ENCODE measurements around the gene ADAD1.

Gene ADAD1

DNA sequence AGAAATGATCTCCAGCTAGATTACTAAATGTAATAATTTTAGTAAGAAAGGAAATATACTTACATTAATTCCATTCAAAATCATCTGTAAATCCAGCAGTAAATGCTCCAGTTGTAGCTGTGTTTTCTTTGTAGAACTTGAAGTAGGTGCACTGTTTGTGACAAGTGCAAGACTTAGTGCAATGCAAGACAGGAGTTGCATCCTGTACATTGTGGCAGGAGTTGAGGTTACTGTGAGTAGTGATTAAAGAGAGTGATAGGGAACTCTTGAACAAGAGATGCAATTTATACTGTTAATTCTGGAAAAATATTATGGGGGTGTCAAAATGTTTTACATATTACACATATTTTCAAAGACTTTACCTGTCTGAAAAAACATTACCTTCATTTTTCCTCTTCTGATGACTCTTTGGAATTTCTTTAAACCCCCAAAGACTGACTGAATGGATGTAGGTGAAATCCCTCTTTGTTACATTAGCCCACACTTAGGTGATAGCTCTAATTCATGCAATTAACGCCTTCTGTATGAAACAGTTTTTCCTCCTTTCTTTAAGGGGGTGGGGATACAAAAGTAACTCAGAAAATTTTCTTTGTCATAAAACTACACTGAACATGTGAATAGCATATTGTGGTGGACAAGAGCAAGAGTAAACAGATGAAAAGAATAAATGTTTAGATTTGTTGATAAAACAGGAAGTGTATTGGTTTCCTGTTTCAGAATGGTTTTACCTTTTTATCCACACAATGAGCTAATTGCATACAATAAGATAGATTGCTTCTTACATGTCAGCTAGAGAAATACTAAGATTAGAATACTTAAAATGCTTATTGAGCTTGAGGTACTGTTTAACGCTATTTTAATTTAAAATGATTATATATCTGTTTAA, 77.7 kb downstream of the ADAD1 start, which contains the start of gene IL2:
Gene IL2 (minus strand): TSS at position 495 of the 886 bp plus-strand sequence. CDS start 285 bp downstream, at position 210.
- DNase-seq (ENCODE audit: low read depth), result no peak

DNA sequence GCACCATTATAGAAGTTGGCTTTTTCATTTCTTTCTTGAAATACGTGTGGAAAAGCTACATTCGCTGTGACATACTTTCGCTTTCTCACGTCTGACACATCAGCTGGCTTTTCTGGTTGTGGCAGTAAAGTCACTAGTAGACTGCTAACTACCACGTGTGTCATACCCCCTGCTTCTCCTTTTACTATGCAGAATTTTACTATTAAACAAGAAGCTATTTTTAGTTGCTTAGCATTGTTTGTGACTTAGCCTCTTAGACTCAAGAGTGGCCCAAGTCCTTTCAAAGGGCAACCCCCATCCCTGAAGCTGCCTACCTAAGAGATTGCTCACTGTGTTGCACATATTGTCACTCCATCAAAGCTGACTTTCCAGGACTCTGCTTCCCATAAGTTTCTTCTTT, 79.8 kb downstream of the ADAD1 start:
- no peak for DNase-seq (ENCODE audit: low read depth)

GRCh38 chr4:122469457-122469856, 90.6 kb downstream of the ADAD1 start:
- DNase-seq (ENCODE audit: low read depth), result no peak

DNA sequence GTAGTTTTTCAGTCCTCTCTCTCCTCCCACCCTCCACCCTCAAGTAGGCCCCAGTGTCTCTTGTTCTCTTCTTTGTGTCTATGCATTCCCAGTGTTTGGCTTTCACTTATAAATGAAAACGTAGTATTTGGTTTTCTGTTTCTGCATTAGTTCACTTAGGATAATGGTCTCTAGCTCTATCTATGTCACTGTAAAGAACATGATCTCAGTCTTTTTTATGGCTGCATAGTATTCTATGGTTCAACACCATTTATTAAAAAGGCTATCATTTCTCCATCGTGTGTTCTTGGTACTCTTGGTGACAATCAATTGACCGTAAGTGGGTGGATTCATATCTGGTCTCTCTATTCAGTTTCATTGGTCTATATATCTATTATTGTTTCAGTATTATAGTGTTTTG, 96.4 kb downstream of the ADAD1 start:
- DNase-seq (ENCODE audit: low read depth), result no peak

- no peak for DNase-seq (ENCODE audit: low read depth)
Observed at GRCh38 chr4:122476126-122476525, 97.3 kb downstream of the ADAD1 start.

GRCh38 chr4:122476745-122477144, 97.9 kb downstream of the ADAD1 start:
- DNase-seq (ENCODE audit: low read depth), result no peak

All from stimulated activated CD8-positive, alpha-beta memory T cell treated with anti-CD3 and anti-CD28 coated beads, Interleukin-15, amount 100 ng/mL, for 24 hours (primary cell).